Ascending aorta (tissue), 2 donors: ENCODE results near the gene KRT1. TPM values are rescaled to one million over a fixed set of nuclear protein-coding genes. Genes with fewer than 3 reads are reported as not detected.

Experiments used
- DNase-seq, 2 donors: peaks; one replicate each; pipeline ENCODE4 v3.0.0-alpha.2; 2019; ENCODE audit warnings: low spot score in 2 of 2
- H3K27ac ChIP-seq, 2 donors: fragments of 200-600 bp; sonication (generic); one replicate each; pipeline ENCODE4 v1.5.1; 2016 to 2017; ENCODE audit warnings: mild to moderate bottlenecking in 1 of 2
- H3K27me3 ChIP-seq: fragments of 200-600 bp; sonication (generic); one replicate; pipeline ENCODE4 v1.5.1; 2017
- H3K36me3 ChIP-seq, 2 donors: fragments of 200-600 bp; sonication (generic); one replicate each; pipeline ENCODE4 v1.5.1; 2016
- H3K4me1 ChIP-seq, 2 donors: fragments of 200-600 bp; sonication (generic); one replicate each; pipeline ENCODE4 v1.5.1; 2016 to 2017; ENCODE audit warnings: mild to moderate bottlenecking in 1 of 2
- H3K4me3 ChIP-seq, 2 donors: fragments of 200-600 bp; sonication (generic); one replicate each; pipeline ENCODE4 v1.5.1; 2016 to 2017; ENCODE audit warnings: mild to moderate bottlenecking in 1 of 2
- H3K9me3 ChIP-seq, 2 donors: fragments of 200-600 bp; sonication (generic); one replicate each; pipeline ENCODE4 v1.5.1; 2016
- CTCF ChIP-seq, 3 experiments: fragments of 200-600 bp in 2 of 3; fragments of 450-650 bp in 1 of 3; sonication (generic) in 2 of 3; IDR thresholded peaks; one replicate each; pipeline ENCODE4 v1.5.1; 2016 to 2019; ENCODE audit warnings: antibody characterized with exemption in 3 of 3, mild to moderate bottlenecking in 1 of 3, moderate library complexity in 1 of 3
- intact Hi-C: fragments of 100-400 bp; cut with DNase I; formaldehyde crosslinking; loops from one replicate; pipeline ENCODE4 v1.15.1; 2023
- total RNA-seq: library from RNA; depleted of rRNA; stranded (reverse); fragments of >200 nt; gene quantifications from one replicate; pipeline ENCODE4 v1.1.0, GENCODE V29; 2016

Gene KRT1
- total RNA-seq, 1 donor from 2014 or later, result not detected

- no peak overlapping the region for H3K27ac ChIP-seq
- DNase-seq, result no peak
- H3K4me1 ChIP-seq, result peaks cover 3% of the 10 kb centered on the region in 2 donors
- H3K27me3 ChIP-seq, result no peaks in the 10 kb centered on the region
- no peak overlapping the region for H3K4me3 ChIP-seq
- H3K9me3 ChIP-seq, result no peaks in the 10 kb centered on the region
- H3K36me3 ChIP-seq, result no peaks in the 10 kb centered on the region
- TF ChIP-seq CTCF (IDR thresholded peaks at IDR 0.05), result no peak
- intact Hi-C loops, result no loop called here
Observed at GRCh38 chr12:52686063-52686462, 5.9 kb upstream of the KRT1 start.

- Histone ChIP-seq H3K9me3 (no peaks in the 10 kb centered on the region), H3K4me3 (no peak overlapping the region), H3K4me1 (no peaks in the 10 kb centered on the region), H3K36me3 (no peaks in the 10 kb centered on the region), H3K27me3 (no peaks in the 10 kb centered on the region), H3K27ac (no peak overlapping the region)
- TF ChIP-seq CTCF (IDR thresholded peaks at IDR 0.05), result no peak
- intact Hi-C loops, result no loop called here
- DNase-seq, result no peak
Observed at GRCh38 chr12:52685406-52685890, 5.2 kb upstream of the KRT1 start.

DNA sequence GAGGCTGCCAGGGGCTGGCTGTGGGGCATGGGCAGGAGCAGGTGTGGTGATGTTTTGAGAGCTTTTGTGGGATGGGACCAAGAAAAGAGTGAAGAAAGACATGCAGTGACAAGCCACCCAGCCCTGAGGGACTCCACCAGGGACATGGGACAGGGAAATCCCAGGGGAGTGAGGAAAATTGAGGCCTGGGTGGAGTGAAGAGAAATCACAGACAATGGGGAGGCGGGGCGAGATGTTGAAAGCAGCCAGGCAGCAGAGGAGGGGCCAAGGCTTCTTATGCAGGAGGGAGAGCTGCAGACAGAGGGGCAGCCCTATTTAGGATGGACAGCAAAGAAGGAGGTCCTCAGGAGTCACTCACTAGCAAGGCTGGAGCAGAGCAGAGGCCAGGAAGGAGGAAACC lies 4.2 kb upstream of the KRT1 start:
- TF ChIP-seq CTCF (IDR thresholded peaks at IDR 0.05), result no peak
- Histone ChIP-seq H3K27me3 (no peaks in the 10 kb centered on the region), H3K27ac (no peak overlapping the region), H3K4me3 (no peak overlapping the region), H3K9me3 (no peaks in the 10 kb centered on the region), H3K4me1 (no peaks in the 10 kb centered on the region), H3K36me3 (no peaks in the 10 kb centered on the region)
- DNase-seq, result no peak
- intact Hi-C loops, result no loop called here

DNA sequence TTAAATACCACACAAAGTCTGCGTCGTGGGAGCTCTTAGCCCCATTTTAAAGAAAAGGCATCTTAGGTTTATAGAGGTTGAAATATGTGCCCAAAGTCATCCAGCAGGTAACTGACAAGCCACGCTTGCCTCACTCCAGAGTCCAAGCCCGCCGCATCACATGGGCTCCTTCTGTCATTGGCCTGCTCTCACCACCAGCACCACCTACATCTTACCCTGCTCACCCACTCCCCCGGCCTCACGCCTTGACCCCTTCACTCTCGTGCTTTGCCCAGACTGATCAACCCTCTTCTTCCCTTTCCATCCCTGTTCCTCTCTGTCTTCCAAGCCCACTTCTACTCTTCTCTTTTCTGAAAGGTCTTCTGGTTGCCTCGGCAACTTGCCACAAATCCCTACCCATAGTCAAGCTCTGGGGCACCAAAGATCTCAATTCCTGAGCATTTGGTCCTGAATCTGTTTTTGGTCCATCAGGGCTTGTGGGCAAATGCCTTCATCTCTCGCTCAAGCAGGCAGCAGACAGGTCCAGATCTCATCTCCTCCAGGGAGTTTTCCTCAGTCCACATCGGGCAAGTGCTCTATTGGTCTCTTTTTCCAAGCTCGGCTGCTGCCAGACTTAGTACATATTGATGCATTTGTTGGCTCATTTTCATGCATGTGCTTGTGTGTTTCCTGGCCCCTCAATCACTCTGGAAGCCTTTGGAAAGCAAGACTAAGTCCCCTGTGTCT lies 3.5 kb upstream of the KRT1 start:
- H3K9me3 ChIP-seq, result no peaks in the 10 kb centered on the region
- H3K4me3 ChIP-seq, result no peak overlapping the region
- TF ChIP-seq CTCF (IDR thresholded peaks at IDR 0.05), result no peak
- H3K27ac ChIP-seq, result no peak overlapping the region
- DNase-seq, result no peak
- intact Hi-C loops, result no loop called here
- H3K27me3 ChIP-seq, result no peaks in the 10 kb centered on the region
- no peaks in the 10 kb centered on the region for H3K4me1 ChIP-seq
- no peaks in the 10 kb centered on the region for H3K36me3 ChIP-seq

GRCh38 chr12:52682938-52683574 lies 2.8 kb upstream of the KRT1 start:
- Histone ChIP-seq H3K27ac (no peak overlapping the region), H3K27me3 (no peaks in the 10 kb centered on the region), H3K36me3 (no peaks in the 10 kb centered on the region), H3K4me1 (no peaks in the 10 kb centered on the region), H3K9me3 (no peaks in the 10 kb centered on the region), H3K4me3 (no peak overlapping the region)
- intact Hi-C loops, result no loop called here
- TF ChIP-seq CTCF (IDR thresholded peaks at IDR 0.05), result no peak
- no peak for DNase-seq
